Thyroid gland (tissue), 4 donors: ENCODE measurements around the gene THAP4. TPM values are rescaled to one million over a fixed set of nuclear protein-coding genes. Genes with fewer than 3 reads are reported as not detected.
"Not testable (repeated sequence)": the region's sequence is repeated elsewhere in the genome, so short reads cannot be mapped to it uniquely, and the experiment has no call there.

Experiments
- DNase-seq, 2 donors: peaks; one replicate each; pipeline ENCODE4 v3.0.0-alpha.2; 2019
- H3K27ac ChIP-seq, 3 donors: fragments of 200-600 bp; sonication (generic); 1 replicate in 2 of 3; 2 replicates in 1 of 3; pipeline ENCODE4 v1.5.1; 2016 to 2019; ENCODE audit warnings: mild to moderate bottlenecking in 1 of 3, moderate library complexity in 1 of 3
- H3K27me3 ChIP-seq: fragments of 200-600 bp; sonication (generic); one replicate; pipeline ENCODE4 v1.5.1; 2019
- H3K36me3 ChIP-seq, 2 donors: fragments of 200-600 bp; sonication (generic); one replicate each; pipeline ENCODE4 v1.5.1; 2016 to 2019
- H3K4me1 ChIP-seq, 2 donors: fragments of 200-600 bp; sonication (generic); one replicate each; pipeline ENCODE4 v1.5.1; 2017 to 2019
- H3K4me3 ChIP-seq, 3 donors: fragments of 200-600 bp; sonication (generic); replicated peaks in 1 of 3; 1 replicate in 2 of 3; 2 replicates in 1 of 3; pipeline ENCODE4 v1.5.1; 2016; ENCODE audit warnings: mild to moderate bottlenecking in 1 of 3
- H3K9me3 ChIP-seq: fragments of 200-600 bp; sonication (generic); one replicate; pipeline ENCODE4 v1.5.1; 2017
- POLR2A ChIP-seq, 2 donors: fragments of 450-650 bp; IDR thresholded peaks; one replicate each; pipeline ENCODE4 v1.6.1; 2017; ENCODE audit warnings: antibody characterized with exemption in 2 of 2, mild to moderate bottlenecking in 2 of 2, moderate library complexity in 1 of 2
- WGBS, 2 donors: methylation state at CpG; one replicate each; pipeline ENCODE4 v1.1.5; 2017; 5-methylcytosine and 5-hydroxymethylcytosine counted together
- intact Hi-C: fragments of 100-400 bp; cut with DNase I; formaldehyde crosslinking; loops from one replicate; pipeline ENCODE4 v1.15.1; 2023
- total RNA-seq, 4 donors: library from RNA; depleted of rRNA; stranded (reverse); fragments of >200 nt; gene quantifications; one replicate each; pipeline ENCODE4 v1.2.3, GENCODE V29; 2016
- TF ChIP-seq, protein P1 (sequence below), 6 experiments: fragments of 200-600 bp in 3 of 6; fragments of 450-650 bp in 3 of 6; sonication (generic) in 3 of 6; IDR thresholded peaks; one replicate each; pipeline ENCODE4 v1.5.1; 2016 to 2019; ENCODE audit warnings: antibody characterized with exemption in 6 of 6, mild to moderate bottlenecking in 2 of 6, inconsistent platforms in 1 of 6, moderate library complexity in 1 of 6

THAP4 gene
- total RNA-seq, 4 donors from 2014 or later: 42.9 to 53.6 (median 46.2) TPM

DNA sequence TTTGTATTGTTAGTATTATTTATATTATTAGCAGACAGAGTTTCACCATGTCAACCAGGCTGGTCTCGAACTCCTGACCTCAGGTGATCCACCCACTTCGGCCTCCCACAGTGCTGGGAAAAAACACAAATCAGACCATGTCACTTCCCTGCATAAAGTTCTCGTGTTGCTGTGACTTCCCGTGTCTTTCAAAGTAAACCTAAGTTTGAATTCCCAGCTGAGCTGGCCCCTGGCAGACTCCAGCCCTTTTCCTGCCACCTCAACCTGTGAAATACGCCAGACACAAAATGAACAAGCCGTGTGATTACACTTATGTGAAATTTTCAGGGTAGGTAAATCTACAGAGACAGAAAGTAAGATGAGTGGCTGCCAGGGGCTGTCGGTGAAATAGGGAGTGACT lies 70.5 kb downstream of the THAP4 start:
- H3K27ac ChIP-seq: no peak overlapping the region
- H3K4me1 ChIP-seq: peaks cover 5 to 10% of the 10 kb centered on the region in 2 donors
- no peaks in the 10 kb centered on the region for H3K27me3 ChIP-seq
- DNase-seq: no peak
- no peaks in the 10 kb centered on the region for H3K9me3 ChIP-seq
- H3K36me3 ChIP-seq: no peaks in the 10 kb centered on the region
- intact Hi-C loops: no loop called here
- WGBS, 2 donors: 82 to 85% methylated on average over 7 of the region's 7 CpGs
- no peak overlapping the region for H3K4me3 ChIP-seq
- no peak for TF ChIP-seq POLR2A (IDR thresholded peaks at IDR 0.05)
- TF ChIP-seq, protein P1, sequence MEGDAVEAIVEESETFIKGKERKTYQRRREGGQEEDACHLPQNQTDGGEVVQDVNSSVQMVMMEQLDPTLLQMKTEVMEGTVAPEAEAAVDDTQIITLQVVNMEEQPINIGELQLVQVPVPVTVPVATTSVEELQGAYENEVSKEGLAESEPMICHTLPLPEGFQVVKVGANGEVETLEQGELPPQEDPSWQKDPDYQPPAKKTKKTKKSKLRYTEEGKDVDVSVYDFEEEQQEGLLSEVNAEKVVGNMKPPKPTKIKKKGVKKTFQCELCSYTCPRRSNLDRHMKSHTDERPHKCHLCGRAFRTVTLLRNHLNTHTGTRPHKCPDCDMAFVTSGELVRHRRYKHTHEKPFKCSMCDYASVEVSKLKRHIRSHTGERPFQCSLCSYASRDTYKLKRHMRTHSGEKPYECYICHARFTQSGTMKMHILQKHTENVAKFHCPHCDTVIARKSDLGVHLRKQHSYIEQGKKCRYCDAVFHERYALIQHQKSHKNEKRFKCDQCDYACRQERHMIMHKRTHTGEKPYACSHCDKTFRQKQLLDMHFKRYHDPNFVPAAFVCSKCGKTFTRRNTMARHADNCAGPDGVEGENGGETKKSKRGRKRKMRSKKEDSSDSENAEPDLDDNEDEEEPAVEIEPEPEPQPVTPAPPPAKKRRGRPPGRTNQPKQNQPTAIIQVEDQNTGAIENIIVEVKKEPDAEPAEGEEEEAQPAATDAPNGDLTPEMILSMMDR (IDR thresholded peaks at IDR 0.05): no peak

GRCh38 chr2:241566021-241566420 lies 70.9 kb downstream of the THAP4 start:
- H3K27me3 ChIP-seq, H3K9me3 ChIP-seq, H3K4me3 ChIP-seq, DNase-seq, intact Hi-C loops, H3K27ac ChIP-seq, H3K36me3 ChIP-seq: not testable (repeated sequence)
- WGBS, 2 donors: 92 to 93% methylated on average over 11 of the region's 11 CpGs
- peaks cover 5 to 12% of the 10 kb centered on the region in 2 donors for H3K4me1 ChIP-seq

- no peak for TF ChIP-seq POLR2A (IDR thresholded peaks at IDR 0.05)
- TF ChIP-seq, protein P1 (IDR thresholded peaks at IDR 0.05): no peak
- Histone ChIP-seq H3K27ac (no peak overlapping the region), H3K36me3 (no peaks in the 10 kb centered on the region), H3K4me1 (peaks cover 10 to 18% of the 10 kb centered on the region in 2 donors), H3K9me3 (no peaks in the 10 kb centered on the region), H3K27me3 (no peaks in the 10 kb centered on the region), H3K4me3 (no peak overlapping the region)
- 73 to 74% methylated on average over 8 to 10 of the region's 10 CpGs for WGBS, 2 donors
- intact Hi-C loops: no loop called here
- DNase-seq: no peak
Measured at GRCh38 chr2:241565411-241565810, 71.5 kb downstream of the THAP4 start.

DNA sequence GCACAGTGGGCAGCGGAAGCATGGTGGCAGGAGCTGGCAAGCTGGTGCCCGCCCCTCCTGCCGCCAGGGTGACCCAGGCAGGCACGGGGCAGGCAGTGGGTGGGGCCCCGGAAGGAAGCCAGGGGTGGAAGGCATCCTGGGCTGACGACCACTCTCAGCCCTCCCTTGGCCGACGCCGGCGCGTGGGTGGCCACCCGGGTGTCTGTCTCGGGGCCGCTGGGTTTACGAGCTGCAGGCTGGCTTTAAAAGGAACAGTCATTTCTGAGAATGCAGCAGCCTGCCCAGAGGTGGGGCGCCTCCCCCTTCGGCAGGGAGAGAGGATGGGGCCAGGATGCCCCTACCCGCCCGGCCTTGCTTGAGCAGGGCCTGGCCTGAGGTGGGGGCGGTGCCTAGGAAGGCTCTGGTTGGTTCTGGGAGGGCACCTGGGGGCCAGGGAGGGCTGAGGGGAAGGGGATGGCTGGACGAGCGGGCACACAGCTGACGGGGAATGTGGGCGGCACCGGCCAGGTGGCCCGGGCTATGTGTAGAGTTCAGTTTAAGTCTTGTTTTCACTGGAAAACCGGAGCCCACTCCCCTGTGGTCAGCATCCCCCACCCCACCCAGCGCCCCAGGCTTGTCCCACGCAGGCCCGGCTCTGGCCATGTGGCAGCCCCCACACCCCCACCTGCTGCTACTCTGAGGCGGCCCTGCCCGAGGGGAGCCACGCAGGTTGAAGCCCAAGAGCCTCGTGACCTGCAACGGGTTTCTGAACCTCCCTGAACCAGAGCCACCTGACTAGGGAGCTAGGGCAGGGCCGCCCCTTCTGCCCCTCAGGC lies 72.2 kb downstream of the THAP4 start:
- Histone ChIP-seq H3K9me3 (no peaks in the 10 kb centered on the region), H3K4me3 (no peak overlapping the region), H3K36me3 (no peaks in the 10 kb centered on the region), H3K27me3 (no peaks in the 10 kb centered on the region), H3K4me1 (peaks cover 15 to 25% of the 10 kb centered on the region in 2 donors), H3K27ac (no peak overlapping the region)
- no peak for DNase-seq
- 82 to 94% methylated on average over 14 to 27 of the region's 36 CpGs for WGBS, 2 donors
- intact Hi-C loops: no loop called here
- TF ChIP-seq, protein P1 (IDR thresholded peaks at IDR 0.05): no peak
- TF ChIP-seq POLR2A (IDR thresholded peaks at IDR 0.05): no peak

- no peak overlapping the region for H3K4me3 ChIP-seq
- DNase-seq: no peak
- no peaks in the 10 kb centered on the region for H3K27me3 ChIP-seq
- intact Hi-C loops: no loop called here
- no peaks in the 10 kb centered on the region for H3K9me3 ChIP-seq
- peaks cover 18 to 28% of the 10 kb centered on the region in 2 donors for H3K4me1 ChIP-seq
- H3K27ac ChIP-seq: no peak overlapping the region
- WGBS, 2 donors: 83 to 92% methylated on average over 15 to 19 of the region's 23 CpGs
- TF ChIP-seq, protein P1 (IDR thresholded peaks at IDR 0.05): no peak
- no peak for TF ChIP-seq POLR2A (IDR thresholded peaks at IDR 0.05)
- H3K36me3 ChIP-seq: no peaks in the 10 kb centered on the region
Measured at GRCh38 chr2:241563981-241564595, 72.9 kb downstream of the THAP4 start.
